Small intestine (tissue), 7 donors: ENCODE measurements around the gene PDIA3. TPM values are rescaled to one million over a fixed set of nuclear protein-coding genes. Genes with fewer than 3 reads are reported as not detected.
"Not testable (repeated sequence)": the region's sequence is repeated elsewhere in the genome, so short reads cannot be mapped to it uniquely, and the experiment has no call there.

Experiments
- DNase-seq, 2 donors: peaks; one replicate each; pipeline versions ENCODE4 v3.0.0 to v3.0.0-alpha.2; 2013
- FAIRE-seq: peaks from 2 replicates; lab custom pipeline; 2012; peaks lifted over from hg19 to GRCh38; lab: Jason Lieb, UNC
- H3K27ac ChIP-seq, 3 donors: one replicate each; pipeline ENCODE4 v1.5.1; 2013; ENCODE audit warnings: low read length in 2 of 3, mild to moderate bottlenecking in 2 of 3, control low read depth in 1 of 3, inconsistent platforms in 1 of 3, low read depth in 1 of 3, moderate library complexity in 1 of 3
- H3K27me3 ChIP-seq, 3 donors: one replicate each; pipeline ENCODE4 v1.6.1; 2013; ENCODE audit warnings: low read length in 3 of 3, inconsistent platforms in 1 of 3; ENCODE audit not compliant: control insufficient read depth in 3 of 3, insufficient read depth in 3 of 3
- H3K36me3 ChIP-seq, 3 donors: one replicate each; pipeline ENCODE4 v1.6.1; 2013; ENCODE audit warnings: low read length in 3 of 3, inconsistent platforms in 1 of 3, low read depth in 1 of 3, mild to moderate bottlenecking in 1 of 3, moderate library complexity in 1 of 3; ENCODE audit not compliant: control insufficient read depth in 3 of 3, insufficient read depth in 2 of 3
- H3K4me1 ChIP-seq, 3 donors: one replicate each; pipeline ENCODE4 v1.6.1; 2013; ENCODE audit warnings: low read length in 2 of 3, inconsistent platforms in 1 of 3, low read depth in 1 of 3, mild to moderate bottlenecking in 1 of 3, moderate library complexity in 1 of 3; ENCODE audit not compliant: control insufficient read depth in 3 of 3, insufficient read depth in 2 of 3
- H3K4me3 ChIP-seq, 3 donors: one replicate each; pipeline ENCODE4 v1.5.1; 2013; ENCODE audit warnings: low read length in 3 of 3, control low read depth in 1 of 3, inconsistent platforms in 1 of 3, low read depth in 1 of 3, mild to moderate bottlenecking in 1 of 3, moderate library complexity in 1 of 3
- H3K9me3 ChIP-seq, 2 donors: one replicate each; pipeline ENCODE4 v1.6.1; 2013; ENCODE audit warnings: low read depth in 1 of 2, low read length in 1 of 2; ENCODE audit not compliant: control insufficient read depth in 2 of 2, insufficient read depth in 1 of 2
- WGBS, 3 donors: extraction: QIAGEN DNeasy Blood & Tissue Kit; methylation state at CpG; one replicate each; pipeline ENCODE4 v1.1.7; 2013; 5-methylcytosine and 5-hydroxymethylcytosine counted together
- polyA plus RNA-seq, 4 donors: library from polyadenylated mRNA; stranded (reverse) in 3 of 4; unstranded in 1 of 4; fragments of 200-250 nt in 3 of 4; fragments of 120-200 nt in 1 of 4; gene quantifications; one replicate each; pipeline versions ENCODE4 v1.2.1 to v1.2.3, GENCODE V29; 2013
- donor health status: healthy with polysubstance abuse.
- donor health status: control.
- donor health status: control.
- donor health status: Bipolar disorder and iron deficiency.
- donor health status: healthy.

PDIA3 gene
- polyA plus RNA-seq, 4 donors, result 141 to 614 (median 317) TPM

GRCh38 chr15:43808960-43809678 is 62.9 kb downstream of the PDIA3 start:
- no peak for DNase-seq
- 82 to 95% (median 86%) methylated on average over 6 of the region's 6 CpGs for WGBS, 3 donors
- H3K36me3 ChIP-seq, result peaks cover 19 to 69% (median 24%) of the 10 kb centered on the region in 3 donors

GRCh38 chr15:43815064-43815463 is 68.8 kb downstream of the PDIA3 start:
- WGBS, 3 donors, result 93 to 99% (median 98%) methylated on average over 5 of the region's 5 CpGs
- not testable (repeated sequence) for FAIRE-seq, H3K27ac ChIP-seq, H3K27me3 ChIP-seq, DNase-seq, H3K9me3 ChIP-seq, H3K4me3 ChIP-seq, H3K4me1 ChIP-seq
- H3K36me3 ChIP-seq, result peaks cover 13 to 57% (median 18%) of the 10 kb centered on the region in 3 donors

More at GRCh38 chr15:43808960-43809678, 62.9 kb downstream of the PDIA3 start:
- Histone ChIP-seq H3K27me3 (no peaks in the 10 kb centered on the region), H3K4me3 (no peak overlapping the region), H3K4me1 (no peaks in the 10 kb centered on the region), H3K9me3 (no peaks in the 10 kb centered on the region), H3K27ac (no peak overlapping the region)
- no peak for FAIRE-seq

- H3K27ac ChIP-seq, result no peak overlapping the region
- peaks cover 0 to 11% (median 4%) of the 10 kb centered on the region in 3 donors for H3K4me1 ChIP-seq
- H3K27me3 ChIP-seq, result no peaks in the 10 kb centered on the region
- no peak for DNase-seq
- H3K9me3 ChIP-seq, result no peaks in the 10 kb centered on the region
- peaks cover 0 to 14% (median 2%) of the 10 kb centered on the region in 3 donors for H3K36me3 ChIP-seq
- no peak overlapping the region for H3K4me3 ChIP-seq
- FAIRE-seq, result no peak
- 53 to 66% (median 53%) methylated on average over 3 of the region's 3 CpGs for WGBS, 3 donors
Measured at GRCh38 chr15:43821505-43821904, 75.3 kb downstream of the PDIA3 start.

Other genes with a start within 250 kb of the PDIA3 start
- 1 to 10 TPM in 2 of 4 donors, under 1 TPM in 2; 0.22 to 4.2 (median 1.1) TPM for gene MAP1A, start 228.8 kb upstream of the PDIA3 start, polyA plus RNA-seq
- gene PPIP5K1, start 156.2 kb upstream of the PDIA3 start, polyA plus RNA-seq, result 10 to 100 TPM; 15.5 to 79.8 (median 62.9) TPM
- gene CKMT1B, start 152.4 kb upstream of the PDIA3 start, polyA plus RNA-seq, result 100 to 1,000 TPM in 3 of 4 donors, 10 to 100 TPM in 1; 12.7 to 162 (median 108) TPM
- gene STRC, start 127.6 kb upstream of the PDIA3 start, polyA plus RNA-seq, result 1 to 10 TPM in 3 of 4 donors, under 1 TPM in 1; 0.31 to 4.1 (median 3.6) TPM
- 10 to 100 TPM in 3 of 4 donors, 1 to 10 TPM in 1; 3.2 to 29.7 (median 16.7) TPM for gene CATSPER2, start 97.6 kb upstream of the PDIA3 start, polyA plus RNA-seq
- 100 to 1,000 TPM in 1 of 4 donors, 10 to 100 TPM in 3; 11.3 to 115 (median 87.9) TPM for gene CKMT1A, start 52.6 kb upstream of the PDIA3 start, polyA plus RNA-seq
- gene ELL3, start 30.5 kb downstream of the PDIA3 start, polyA plus RNA-seq, result 10 to 100 TPM; 27.9 to 85.7 (median 37.3) TPM
- 1,000 to 10,000 TPM in 3 of 4 donors, 100 to 1,000 TPM in 1; 739 to 2,526 (median 1,711) TPM for gene SERF2, start 45.9 kb downstream of the PDIA3 start, polyA plus RNA-seq
- under 1 TPM in 3 of 4 donors, not detected in 1; 0.24 to 0.45 (median 0.34) TPM for gene SERINC4, start 53.8 kb downstream of the PDIA3 start, polyA plus RNA-seq
- gene HYPK, start 54.2 kb downstream of the PDIA3 start, polyA plus RNA-seq, result 10 to 100 TPM in 2 of 4 donors, 1 to 10 TPM in 2; 4.9 to 24.3 (median 9.1) TPM
- 10 to 100 TPM; 16.2 to 36.6 (median 19.5) TPM for gene MFAP1, start 78.3 kb downstream of the PDIA3 start, polyA plus RNA-seq
- gene WDR76, start 80.6 kb downstream of the PDIA3 start, polyA plus RNA-seq, result 1 to 10 TPM; 1.1 to 5.1 (median 3.3) TPM